ENCODE results near the gene S100A13. TPM values are rescaled to one million over a fixed set of nuclear protein-coding genes. Genes with fewer than 3 reads are reported as not detected.

Gene S100A13
- total and polyA plus RNA-seq, 9 of the 15 experiments (the other 6 are each of a cell fraction or from before 2014, with no cell fraction given), result 41.9 to 129 (median 58.0) TPM

GRCh38 chr1:153617663-153618062 lies 9.6 kb downstream of the S100A13 start (continued):
- TF ChIP-seq SREBF1 (IDR thresholded peaks at IDR 0.05; ENCODE audit: borderline replicate concordance, low read depth, low read length), result no peak
- TF ChIP-seq ZNF121 (CRISPR knock-in tag; conservative IDR thresholded peaks at IDR 0.05), result no peak
- no peak for TF ChIP-seq ZNF134 (CRISPR knock-in tag; conservative IDR thresholded peaks at IDR 0.05)
- TF ChIP-seq CTCF (IDR thresholded peaks at IDR 0.05 in 2 of 3, conservative IDR thresholded peaks at IDR 0.05 in 1 of 3; ENCODE audit: insufficient read depth in 2 of 3, low read depth in 1 of 3, low read length in 3 of 3), result peak; percentile 62 to 77 (median 76)
- TF ChIP-seq ZNF3 (CRISPR knock-in tag; IDR thresholded peaks at IDR 0.05), result no peak
- no peak for TF ChIP-seq POLR2AphosphoS2 (IDR thresholded peaks at IDR 0.05; ENCODE audit: low read length)
- no peak for TF ChIP-seq THAP7 (CRISPR knock-in tag; IDR thresholded peaks at IDR 0.05)
- TF ChIP-seq ZNF561 (CRISPR knock-in tag; conservative IDR thresholded peaks at IDR 0.05), result no peak
- 0 out of 2 replicates have a peak, but pooled peaks have one; percentile 6 for TF ChIP-seq KLF16 (IDR thresholded peaks at IDR 0.05)
- TF ChIP-seq SNIP1 (IDR thresholded peaks at IDR 0.05; ENCODE audit: low read depth), result no peak
- TF ChIP-seq ZFP1 (CRISPR knock-in tag; IDR thresholded peaks at IDR 0.05), result no peak
- TF ChIP-seq ZNF77 (CRISPR knock-in tag; IDR thresholded peaks at IDR 0.05), result no peak
- TF ChIP-seq KDM2B (CRISPR knock-in tag; IDR thresholded peaks at IDR 0.05), result no peak
- no peak for TF ChIP-seq FOXM1 (IDR thresholded peaks at IDR 0.05; ENCODE audit: low read depth)
- no peak for TF ChIP-seq FOXM1 (CRISPR knock-in tag; IDR thresholded peaks at IDR 0.05; ENCODE audit: low read depth)
- peak; percentile 58 for TF ChIP-seq SMC3 (conservative IDR thresholded peaks at IDR 0.05; ENCODE audit: insufficient read depth, low read depth, low read length)
- TF ChIP-seq TFAP4 (CRISPR knock-in tag; IDR thresholded peaks at IDR 0.05; ENCODE audit: borderline replicate concordance), result no peak
- TF ChIP-seq RNF2 (IDR thresholded peaks at IDR 0.05), result no peak
- TF ChIP-seq ZBTB8A (IDR thresholded peaks at IDR 0.05; ENCODE audit: partially characterized antibody), result no peak
- TF ChIP-seq CTBP1 (IDR thresholded peaks at IDR 0.05; ENCODE audit: borderline replicate concordance), result peak; percentile 51; the same call in 1 of the 2 replicates
- TF ChIP-seq E2F5 (CRISPR knock-in tag; IDR thresholded peaks at IDR 0.05), result no peak
- TF ChIP-seq CBX1 (IDR thresholded peaks at IDR 0.05; ENCODE audit: low read depth), result no peak

All from K562 (cell line).